Endodermal cell (in vitro differentiated cells): ENCODE results near the gene TOP2B. TPM values are rescaled to one million over a fixed set of nuclear protein-coding genes. Genes with fewer than 3 reads are reported as not detected.

Source experiments
- DNase-seq: peaks from one replicate; pipeline ENCODE4 v3.0.0-alpha.2; 2017
- H3K27ac ChIP-seq: 2 replicates; pipeline ENCODE4 v1.5.1; 2013; ENCODE audit warnings: mild to moderate bottlenecking, low read depth, low read length, moderate library complexity
- H3K27me3 ChIP-seq: 2 replicates; pipeline ENCODE4 v1.6.1; 2013; ENCODE audit warnings: mild to moderate bottlenecking, low read length, moderate library complexity; ENCODE audit not compliant: insufficient read depth, control insufficient read depth, poor library complexity, severe bottlenecking
- H3K36me3 ChIP-seq: 2 replicates; pipeline ENCODE4 v1.7.0; 2013; ENCODE audit warnings: mild to moderate bottlenecking, low read length, moderate library complexity; ENCODE audit not compliant: control insufficient read depth, insufficient read depth
- H3K4me1 ChIP-seq: one replicate; pipeline ENCODE4 v1.7.0; 2013; ENCODE audit warnings: low read length; ENCODE audit not compliant: control insufficient read depth, insufficient read depth
- H3K4me3 ChIP-seq: 2 replicates; pipeline ENCODE4 v1.5.1; 2013; ENCODE audit warnings: mild to moderate bottlenecking, low read length, moderate library complexity
- H3K9ac ChIP-seq: 2 replicates; pipeline ENCODE4 v1.6.1; 2013; ENCODE audit warnings: mild to moderate bottlenecking, low read length, moderate library complexity; ENCODE audit not compliant: poor library complexity, severe bottlenecking; ENCODE audit errors: extremely low read depth
- H3K9me3 ChIP-seq: 2 replicates; pipeline ENCODE4 v1.6.1; 2013; ENCODE audit warnings: mild to moderate bottlenecking, low read length, moderate library complexity; ENCODE audit not compliant: control insufficient read depth
- H3K27ac Mint-ChIP-seq: 2 replicates; pipeline ENCODE4 v1.8.0; 2020; ENCODE audit warnings: mixed read lengths
- H3K27me3 Mint-ChIP-seq: 2 replicates; pipeline ENCODE4 v1.8.0; 2021; ENCODE audit warnings: mild to moderate bottlenecking, mixed read lengths; ENCODE audit not compliant: insufficient read depth
- H3K36me3 Mint-ChIP-seq: 2 replicates; pipeline ENCODE4 v1.8.0; 2020; ENCODE audit warnings: low read depth, mixed read lengths
- H3K4me1 Mint-ChIP-seq: 2 replicates; pipeline ENCODE4 v1.8.0; 2020; ENCODE audit warnings: mixed read lengths
- H3K4me3 Mint-ChIP-seq: 2 replicates; pipeline ENCODE4 v1.8.0; 2020; ENCODE audit warnings: mild to moderate bottlenecking, moderate library complexity, mixed read lengths
- H3K9me3 Mint-ChIP-seq: 2 replicates; pipeline ENCODE4 v1.8.0; 2020; ENCODE audit warnings: mild to moderate bottlenecking, mixed read lengths
- WGBS, 2 experiments: methylation state at CpG; one replicate each; pipeline versions ENCODE4 v1.1.5 to v1.1.7; 2013; ENCODE audit warnings: missing lambda C conversion rate in 2 of 2, mixed read lengths in 1 of 2; ENCODE audit not compliant: insufficient coverage in 1 of 2, insufficient read length in 1 of 2; 5-methylcytosine and 5-hydroxymethylcytosine counted together
- total RNA-seq, 2 donors: library from RNA; stranded (reverse); fragmentation: NEBNext Ultra II Directional in 1 of 2; extraction: Animal tissue kit (Norgen Biotek cat#: 25700) in 1 of 2; gene quantifications; 2 replicates in 1 of 2; 3 replicates in 1 of 2; pipeline ENCODE4 v1.2.1, GENCODE V29; 2021
- TF ChIP-seq, protein P1 (sequence below): fragments of 200-600 bp; sonication (generic); conservative IDR thresholded peaks from 2 replicates; pipeline ENCODE4 v1.5.0; 2021; ENCODE audit warnings: antibody characterized with exemption, mild to moderate bottlenecking

The TOP2B gene
- total RNA-seq, 2 donors from 2014 or later = 182 to 209 TPM

DNA sequence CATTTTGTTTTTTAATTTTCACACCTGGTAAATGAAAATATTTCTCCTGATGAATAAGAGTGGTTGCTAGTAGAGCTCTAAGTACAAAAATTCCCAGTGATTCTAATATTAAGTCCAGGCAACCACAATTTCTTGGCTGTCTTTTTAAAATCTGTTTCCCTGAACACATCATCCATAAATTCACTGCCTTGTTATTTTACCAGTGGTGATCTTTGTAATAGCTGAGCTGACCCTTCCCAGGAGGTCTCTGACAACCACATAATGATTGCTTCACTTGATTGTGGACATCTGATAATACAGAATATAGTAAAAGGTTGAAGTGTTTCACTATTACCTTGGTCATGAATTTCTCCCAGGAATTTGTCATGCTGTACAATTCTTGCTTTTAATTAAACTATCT is 13.9 kb upstream of the TOP2B start:
- Histone ChIP-seq H3K9me3 (no peaks in the 10 kb centered on the region), H3K36me3 (no peaks in the 10 kb centered on the region), H3K4me3 (no peak overlapping the region), H3K9ac (no peak overlapping the region), H3K27ac (peak overlapping the region; percentile 57), H3K27me3 (no peaks in the 10 kb centered on the region), H3K4me1 (peaks cover 6% of the 10 kb centered on the region)
- no peak for DNase-seq
- no peak overlapping the region for H3K4me3 Mint-ChIP-seq
- H3K27ac Mint-ChIP-seq = no peak overlapping the region
- H3K4me1 Mint-ChIP-seq = peaks cover 17% of the 10 kb centered on the region
- TF ChIP-seq, protein P1, sequence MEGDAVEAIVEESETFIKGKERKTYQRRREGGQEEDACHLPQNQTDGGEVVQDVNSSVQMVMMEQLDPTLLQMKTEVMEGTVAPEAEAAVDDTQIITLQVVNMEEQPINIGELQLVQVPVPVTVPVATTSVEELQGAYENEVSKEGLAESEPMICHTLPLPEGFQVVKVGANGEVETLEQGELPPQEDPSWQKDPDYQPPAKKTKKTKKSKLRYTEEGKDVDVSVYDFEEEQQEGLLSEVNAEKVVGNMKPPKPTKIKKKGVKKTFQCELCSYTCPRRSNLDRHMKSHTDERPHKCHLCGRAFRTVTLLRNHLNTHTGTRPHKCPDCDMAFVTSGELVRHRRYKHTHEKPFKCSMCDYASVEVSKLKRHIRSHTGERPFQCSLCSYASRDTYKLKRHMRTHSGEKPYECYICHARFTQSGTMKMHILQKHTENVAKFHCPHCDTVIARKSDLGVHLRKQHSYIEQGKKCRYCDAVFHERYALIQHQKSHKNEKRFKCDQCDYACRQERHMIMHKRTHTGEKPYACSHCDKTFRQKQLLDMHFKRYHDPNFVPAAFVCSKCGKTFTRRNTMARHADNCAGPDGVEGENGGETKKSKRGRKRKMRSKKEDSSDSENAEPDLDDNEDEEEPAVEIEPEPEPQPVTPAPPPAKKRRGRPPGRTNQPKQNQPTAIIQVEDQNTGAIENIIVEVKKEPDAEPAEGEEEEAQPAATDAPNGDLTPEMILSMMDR = no peak
- H3K27me3 Mint-ChIP-seq = no peaks in the 10 kb centered on the region
- H3K9me3 Mint-ChIP-seq = no peaks in the 10 kb centered on the region
- no peaks in the 10 kb centered on the region for H3K36me3 Mint-ChIP-seq

DNA sequence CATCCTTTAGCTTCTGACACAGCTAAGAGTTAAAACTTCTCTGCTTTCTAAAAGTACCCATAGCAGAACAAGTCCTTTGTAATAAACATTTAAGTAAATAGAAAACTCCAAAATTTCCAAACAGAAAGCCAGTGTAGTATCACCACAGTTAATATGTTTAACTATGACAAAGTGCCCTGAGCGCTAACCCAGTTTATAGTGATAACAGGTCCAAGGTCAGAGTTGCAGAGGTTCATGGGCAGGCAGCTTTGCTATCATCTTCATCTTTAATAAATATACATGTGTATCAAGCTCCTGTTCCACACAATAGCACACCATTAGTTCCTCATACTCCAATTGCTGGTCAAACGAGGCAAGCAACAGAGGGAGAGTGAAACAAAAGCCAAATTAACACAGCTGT is 12.4 kb upstream of the TOP2B start:
- Mint-ChIP-seq H3K4me1 (peaks cover 17% of the 10 kb centered on the region), H3K36me3 (no peaks in the 10 kb centered on the region), H3K27me3 (no peaks in the 10 kb centered on the region), H3K4me3 (no peak overlapping the region), H3K27ac (no peak overlapping the region), H3K9me3 (no peaks in the 10 kb centered on the region)
- no peak for DNase-seq
- Histone ChIP-seq H3K9ac (no peak overlapping the region), H3K27ac (no peak overlapping the region), H3K36me3 (no peaks in the 10 kb centered on the region), H3K27me3 (no peaks in the 10 kb centered on the region), H3K4me1 (peaks cover 6% of the 10 kb centered on the region), H3K4me3 (peak overlapping the region; percentile 58), H3K9me3 (no peaks in the 10 kb centered on the region)
- TF ChIP-seq, protein P1 = no peak
- WGBS, 2 experiments = 82 to 100% methylated on average over 1 to 2 of the region's 2 CpGs

DNA sequence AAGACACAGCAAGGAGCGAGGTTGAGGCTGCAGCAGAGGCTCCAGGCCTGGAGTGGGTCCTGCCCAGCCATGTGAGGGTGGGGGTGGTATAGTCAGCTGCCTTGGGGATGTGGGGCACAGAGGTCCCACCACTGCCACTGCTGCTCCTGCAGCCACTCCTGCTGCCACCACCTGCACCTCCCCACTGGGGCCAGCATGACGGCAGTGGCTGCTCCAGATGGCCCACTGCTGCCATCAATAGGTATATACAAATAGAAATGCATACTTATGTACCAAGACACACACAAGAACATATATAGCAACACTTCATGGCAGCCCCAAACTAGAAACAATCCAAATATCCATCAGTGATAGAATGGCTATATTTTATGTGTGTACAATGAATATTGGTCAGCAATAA is 10.0 kb upstream of the TOP2B start:
- no peak overlapping the region for H3K27ac ChIP-seq
- TF ChIP-seq, protein P1 = no peak
- Mint-ChIP-seq H3K4me1 (peaks cover 17% of the 10 kb centered on the region), H3K9me3 (no peaks in the 10 kb centered on the region), H3K27ac (no peak overlapping the region), H3K4me3 (no peak overlapping the region), H3K36me3 (no peaks in the 10 kb centered on the region), H3K27me3 (no peaks in the 10 kb centered on the region)
- no peak overlapping the region for H3K4me3 ChIP-seq
- H3K9ac ChIP-seq = no peak overlapping the region
- no peak for DNase-seq
- H3K27me3 ChIP-seq = no peaks in the 10 kb centered on the region
- 96% methylated on average over 2 of the region's 2 CpGs; no CpG with 5 or more reads in 1 of the 2 experiments for WGBS, 2 experiments
- H3K36me3 ChIP-seq = no peaks in the 10 kb centered on the region
- H3K4me1 ChIP-seq = peaks cover 6% of the 10 kb centered on the region
- H3K9me3 ChIP-seq = no peaks in the 10 kb centered on the region
